SKM-1 (cell line): ENCODE data around the gene GSTM3.
"Not testable (repeated sequence)": the region's sequence is repeated elsewhere in the genome, so short reads cannot be mapped to it uniquely, and the experiment has no call there.

ENCODE experiments used
- DNase-seq: peaks from one replicate; lab custom pipeline; 2025; ENCODE audit not compliant: unreplicated experiment; lab: John Stamatoyannopoulos, UW

Gene GSTM3

DNA sequence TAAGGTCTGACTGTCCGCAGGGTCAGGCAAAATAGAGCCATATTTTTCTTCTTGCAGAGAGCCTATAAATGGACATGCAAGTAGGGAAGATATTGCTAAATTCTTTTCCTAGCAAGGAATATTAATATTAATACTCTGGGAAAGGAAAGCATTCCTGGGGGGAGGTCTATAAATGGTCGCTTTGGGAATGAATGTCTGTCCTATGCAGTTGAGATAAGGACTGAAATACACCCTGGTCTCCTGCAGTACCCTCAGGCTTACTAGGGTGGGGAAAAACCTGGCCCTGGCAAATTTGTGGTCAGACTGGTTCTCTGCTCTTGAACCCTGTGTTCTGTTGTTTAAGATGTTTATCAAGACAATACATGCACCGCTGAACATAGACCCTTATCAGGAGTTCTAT lies 37.9 kb downstream of the GSTM3 start:
- DNase-seq = not testable (repeated sequence)

DNA sequence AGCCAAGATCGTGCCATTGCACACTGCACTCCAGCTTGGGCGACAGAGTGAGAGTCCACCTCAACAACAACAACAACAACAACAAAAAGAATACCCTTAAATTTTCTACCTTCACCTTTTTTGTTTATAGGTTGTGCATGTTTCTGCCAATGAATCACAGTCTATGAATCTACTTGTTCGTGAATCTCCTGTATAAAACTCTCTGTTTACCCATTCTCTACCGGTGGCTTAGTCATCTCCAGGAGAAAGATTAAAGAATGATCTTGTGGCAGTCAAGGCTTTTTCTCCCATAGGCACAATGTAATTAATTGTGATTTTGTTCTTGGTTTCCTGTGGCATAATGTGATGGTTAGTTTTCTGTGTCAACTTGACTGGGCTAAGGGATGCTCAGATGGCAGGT lies 43.0 kb downstream of the GSTM3 start:
- not testable (repeated sequence) for DNase-seq

DNA sequence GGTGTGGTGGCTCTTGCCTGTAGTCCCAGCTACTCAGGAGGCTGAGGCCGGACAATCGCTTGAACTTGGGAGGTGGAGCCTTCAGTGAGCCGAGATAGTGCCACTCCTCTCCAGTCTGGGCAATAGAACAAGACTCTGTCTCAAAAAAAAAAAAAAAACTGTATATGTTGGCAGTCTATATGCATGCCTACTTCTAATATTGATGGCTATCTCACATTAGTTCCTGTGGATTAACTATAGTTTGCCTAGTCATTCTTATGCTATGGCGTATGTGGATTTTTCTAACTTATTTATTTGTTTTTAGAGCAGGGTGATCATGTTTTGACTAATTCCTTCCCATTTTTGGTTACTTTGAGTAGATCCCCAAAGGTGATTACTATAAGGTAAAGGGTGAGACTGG lies 43.8 kb downstream of the GSTM3 start:
- DNase-seq = no peak

DNA sequence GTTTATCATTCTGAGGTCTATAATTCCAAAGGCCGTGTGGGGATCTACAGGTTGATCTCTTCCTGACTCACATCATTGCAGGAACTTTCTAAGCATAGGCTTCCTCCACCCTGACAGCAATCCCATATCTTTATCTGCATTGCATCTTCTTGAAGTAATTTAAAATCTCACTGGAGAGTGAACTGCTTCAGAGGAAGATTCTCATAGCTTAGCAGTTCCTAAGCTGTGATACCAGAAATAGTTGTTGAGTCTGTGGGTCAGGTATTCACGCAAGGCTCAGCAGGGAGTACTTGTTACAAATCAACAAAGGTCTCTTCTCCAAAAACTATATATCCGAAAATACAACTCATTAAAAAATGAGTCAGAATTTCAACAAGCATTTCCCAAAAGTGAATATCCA lies 45.7 kb downstream of the GSTM3 start:
- DNase-seq = not testable (repeated sequence)

DNA sequence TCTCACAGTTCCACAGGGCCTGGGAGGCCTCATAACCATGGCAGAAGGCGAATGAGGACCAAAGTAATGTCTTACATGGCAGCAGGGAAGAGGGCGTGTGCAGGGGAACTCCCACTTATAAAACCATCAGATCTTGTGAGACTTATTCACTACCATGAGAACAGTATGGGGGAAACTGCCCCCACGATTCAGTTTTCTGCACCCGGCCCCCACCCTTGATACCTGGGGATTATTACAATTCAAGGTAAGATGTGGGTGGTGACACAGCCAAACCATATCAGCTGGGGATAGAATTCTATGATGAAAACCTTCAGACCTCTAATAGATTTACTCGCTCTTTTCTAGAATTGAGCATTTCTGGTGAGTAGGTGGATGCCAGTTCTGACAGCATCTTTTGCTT lies 46.4 kb downstream of the GSTM3 start:
- not testable (repeated sequence) for DNase-seq

DNA sequence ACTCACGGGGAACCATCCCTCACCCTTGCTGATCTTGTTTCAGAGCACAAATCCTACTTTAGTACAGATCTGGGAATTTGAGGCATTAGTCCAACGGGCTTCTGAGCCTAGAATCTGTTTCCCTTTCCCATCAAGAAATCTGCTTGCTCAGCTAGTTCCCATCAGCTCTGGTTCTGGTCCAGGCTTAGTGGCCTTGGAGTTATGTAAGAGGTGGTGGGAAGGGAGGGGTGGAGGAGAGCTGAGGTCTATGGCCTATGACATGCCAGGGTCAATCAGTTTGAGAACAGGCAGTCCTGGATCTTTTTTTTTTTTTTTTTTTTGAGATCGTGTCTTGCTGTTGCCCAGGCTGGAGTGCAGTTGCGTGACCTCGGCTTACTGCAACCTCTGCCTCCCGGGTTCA lies 49.1 kb downstream of the GSTM3 start:
- DNase-seq = no peak

DNA sequence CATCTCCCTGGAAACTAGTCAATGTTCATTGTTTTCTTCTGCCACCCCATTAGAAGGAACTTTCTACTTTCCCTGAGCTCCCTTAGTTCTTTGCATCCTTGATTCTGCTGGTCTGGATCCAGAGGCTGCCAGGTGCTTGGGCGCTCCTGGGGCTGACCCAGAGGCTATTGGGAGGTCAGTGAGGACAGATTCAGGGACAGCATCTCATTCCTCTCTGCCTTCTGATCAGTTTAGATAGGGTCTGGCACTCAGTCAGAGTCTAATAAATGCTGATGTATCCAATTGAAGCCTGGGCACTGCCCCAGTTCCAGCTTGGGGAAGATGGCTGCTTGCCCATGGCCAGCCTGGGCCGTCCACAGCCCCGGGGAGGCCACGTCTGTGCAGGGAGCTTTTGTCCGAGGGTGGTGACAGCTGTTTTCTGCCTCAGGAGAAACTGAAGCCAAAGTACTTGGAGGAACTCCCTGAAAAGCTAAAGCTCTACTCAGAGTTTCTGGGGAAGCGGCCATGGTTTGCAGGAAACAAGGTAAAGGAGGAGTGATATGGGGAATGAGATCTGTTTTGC lies 50.9 kb downstream of the GSTM3 start:
- no peak for DNase-seq

DNA sequence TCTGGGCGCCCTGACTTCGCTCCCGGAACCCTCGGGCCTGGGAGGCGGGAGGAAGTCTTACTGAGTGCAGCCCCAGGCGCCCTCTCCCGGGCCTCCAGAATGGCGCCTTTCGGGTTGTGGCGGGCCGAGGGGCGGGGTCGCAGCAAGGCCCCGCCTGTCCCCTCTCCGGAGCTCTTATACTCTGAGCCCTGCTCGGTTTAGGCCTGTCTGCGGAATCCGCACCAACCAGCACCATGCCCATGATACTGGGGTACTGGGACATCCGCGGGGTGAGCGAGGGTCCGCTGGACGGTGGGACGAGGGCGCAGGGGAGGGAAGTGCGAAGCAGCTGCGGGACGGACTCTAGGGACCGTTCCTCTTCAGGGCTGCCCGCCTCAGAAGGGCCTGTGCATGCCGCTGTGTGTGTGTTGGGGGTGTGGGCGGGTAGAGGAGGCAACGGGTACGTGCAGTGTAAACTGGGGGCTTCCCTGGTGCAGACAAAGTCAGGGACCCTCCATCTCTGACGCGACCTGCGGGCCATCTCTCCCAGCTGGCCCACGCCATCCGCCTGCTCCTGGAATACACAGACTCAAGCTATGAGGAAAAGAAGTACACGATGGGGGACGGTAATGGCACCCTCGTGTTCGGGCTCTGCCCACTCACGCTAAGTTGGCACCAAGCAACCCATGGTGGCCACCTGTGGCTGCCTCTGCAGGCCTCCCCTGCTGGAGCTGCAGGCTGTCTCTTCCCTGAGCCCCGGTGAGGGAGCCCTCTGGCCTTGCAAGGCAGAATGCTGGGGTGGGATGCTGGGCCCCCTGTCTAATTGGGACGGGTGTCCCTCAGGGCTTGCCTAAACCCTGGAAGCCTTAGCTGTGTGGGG lies 53.0 kb downstream of the GSTM3 start, which contains the start of gene GSTM1:
GSTM1 (plus strand) TSS at position 177 of the 859 bp plus-strand sequence; CDS start at position 234, 57 bp downstream.
- DNase-seq = no peak

DNA sequence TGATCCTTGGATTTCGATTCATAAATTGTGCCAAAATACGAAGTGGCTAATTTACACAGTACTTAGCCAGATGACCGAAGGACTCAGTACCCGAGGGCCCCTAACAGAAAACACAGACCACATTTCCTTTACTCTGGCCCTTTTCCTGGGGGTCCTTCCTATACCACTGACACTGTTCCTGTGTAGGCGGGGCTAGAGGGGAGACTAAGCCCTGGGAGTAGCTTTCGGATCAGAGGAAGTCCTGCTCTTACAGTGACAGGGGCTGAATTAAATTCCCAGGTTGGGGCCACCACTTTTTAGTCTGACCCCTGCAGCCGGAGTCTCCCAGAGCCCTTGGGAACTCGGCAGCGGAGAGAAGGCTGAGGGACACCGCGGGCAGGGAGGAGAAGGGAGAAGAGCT lies 53.7 kb downstream of the GSTM3 start:
- DNase-seq = not testable (repeated sequence)

DNA sequence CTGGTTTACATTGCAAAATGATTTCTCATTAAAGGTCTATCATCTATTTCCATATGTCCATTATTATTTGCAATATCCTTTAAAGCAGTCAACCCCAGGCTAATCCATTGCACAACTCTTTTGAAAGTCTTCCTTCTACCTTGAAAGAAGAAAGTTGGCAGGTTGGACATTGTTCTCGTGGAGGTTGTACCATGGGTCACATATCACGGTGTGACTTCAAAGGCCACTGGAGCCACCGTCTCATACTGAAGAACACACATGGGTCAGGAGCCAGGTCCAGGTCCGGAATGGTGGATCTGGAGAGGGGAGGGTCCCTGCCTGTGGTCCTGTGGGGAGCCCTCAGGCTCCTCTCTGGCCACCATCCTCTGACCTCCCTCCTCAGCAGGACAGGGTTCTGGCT lies 54.9 kb downstream of the GSTM3 start:
- DNase-seq = not testable (repeated sequence)

DNA sequence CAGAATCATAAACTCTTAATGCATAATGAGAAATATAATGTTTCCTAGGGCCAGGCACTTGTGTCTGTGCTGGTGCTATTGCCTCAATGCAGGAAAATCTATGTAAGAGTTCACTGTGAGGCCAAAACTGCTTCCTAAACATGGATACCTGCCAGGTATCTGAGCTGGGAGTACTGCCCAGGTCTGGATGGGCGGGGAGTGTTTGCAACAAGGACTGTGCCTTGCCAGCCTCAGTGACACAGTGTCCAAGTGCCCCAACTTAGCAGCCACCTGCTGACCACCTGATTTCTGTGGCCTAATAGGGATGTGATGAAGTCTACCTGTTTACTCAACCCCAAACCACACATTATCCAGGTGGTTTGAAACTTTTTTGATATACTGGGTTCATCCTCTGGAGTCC lies 55.4 kb downstream of the GSTM3 start:
- not testable (repeated sequence) for DNase-seq

DNA sequence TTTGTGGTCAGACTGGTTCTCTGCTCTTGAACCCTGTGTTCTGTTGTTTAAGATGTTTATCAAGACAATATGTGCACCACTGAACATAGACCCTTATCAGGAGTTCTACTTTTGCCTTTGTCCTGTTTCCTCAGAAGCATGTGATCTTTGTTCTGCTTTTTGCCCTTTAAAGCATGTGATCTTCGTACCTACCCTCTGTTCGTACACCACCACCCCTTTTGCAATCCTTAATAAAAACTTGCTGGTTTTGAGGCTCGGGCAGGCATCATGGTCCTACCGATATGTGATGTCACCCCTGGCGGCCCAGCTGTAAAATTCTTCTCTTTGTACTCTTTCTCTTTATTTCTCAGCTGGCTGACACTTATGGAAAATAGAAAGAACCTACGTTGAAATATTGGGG lies 56.1 kb downstream of the GSTM3 start:
- DNase-seq = not testable (repeated sequence)
